Fibroblast of peridontal ligament (primary cell): ENCODE results near the gene DOCK3.

Experiments used
- DNase-seq: peaks from one replicate; pipeline ENCODE4 v3.0.0-alpha.2; 2010; ENCODE audit errors: extremely low read depth

Gene DOCK3

GRCh38 chr3:50674349-50675178 is at the start of gene DOCK3:
TSS of gene DOCK3 (plus strand) at chr3:50674927. CDS start at chr3:50675264, 337 bp downstream.
- DNase-seq = peak; percentile 19

DNA sequence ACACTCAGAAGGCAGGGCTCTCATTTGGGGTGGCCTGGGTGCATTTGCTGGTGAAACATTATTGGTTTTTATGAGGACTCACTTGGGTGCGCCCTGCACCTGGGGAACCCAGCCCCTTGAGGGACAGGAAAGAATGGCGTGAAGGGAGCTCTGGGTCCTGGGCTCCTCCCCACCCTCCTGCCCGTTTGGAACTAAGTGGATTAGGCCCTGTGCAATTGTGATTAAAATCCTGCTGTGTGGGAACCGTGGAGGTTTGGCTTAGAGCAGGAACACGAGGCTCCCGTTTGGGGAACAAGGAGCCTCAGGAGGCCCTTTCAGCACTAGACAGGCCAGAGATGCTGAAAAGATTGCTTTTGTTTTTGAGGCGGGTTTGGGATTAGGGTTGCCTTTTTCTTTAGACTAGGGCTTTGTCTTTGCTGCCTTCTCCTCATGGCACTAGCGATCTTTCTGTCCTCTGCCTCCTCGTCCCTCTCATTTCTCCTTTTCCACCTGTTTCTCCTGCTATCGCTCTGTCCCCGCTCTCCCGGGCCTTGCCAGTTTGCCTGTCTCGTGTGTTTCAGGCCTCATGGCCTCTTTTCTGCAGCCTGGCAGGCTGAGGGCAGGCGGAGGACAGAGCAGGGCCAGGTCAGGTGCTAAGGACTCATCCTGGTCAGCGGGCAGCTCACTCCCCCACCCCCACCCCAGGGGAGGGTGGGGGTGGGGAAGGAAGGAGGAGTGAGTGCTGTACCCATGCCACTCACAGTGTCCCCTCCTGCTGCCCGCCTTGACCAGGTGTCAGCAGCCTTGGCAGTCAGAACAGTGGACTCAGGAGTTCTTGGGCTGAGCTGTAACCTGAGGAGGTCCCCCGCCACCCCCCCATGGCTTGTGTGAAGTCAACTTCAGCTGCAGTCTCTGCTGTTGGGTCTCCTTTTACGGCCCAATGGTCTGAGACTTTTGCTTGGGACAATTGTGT is 49.2 kb upstream of the DOCK3 start:
- no peak for DNase-seq

DNA sequence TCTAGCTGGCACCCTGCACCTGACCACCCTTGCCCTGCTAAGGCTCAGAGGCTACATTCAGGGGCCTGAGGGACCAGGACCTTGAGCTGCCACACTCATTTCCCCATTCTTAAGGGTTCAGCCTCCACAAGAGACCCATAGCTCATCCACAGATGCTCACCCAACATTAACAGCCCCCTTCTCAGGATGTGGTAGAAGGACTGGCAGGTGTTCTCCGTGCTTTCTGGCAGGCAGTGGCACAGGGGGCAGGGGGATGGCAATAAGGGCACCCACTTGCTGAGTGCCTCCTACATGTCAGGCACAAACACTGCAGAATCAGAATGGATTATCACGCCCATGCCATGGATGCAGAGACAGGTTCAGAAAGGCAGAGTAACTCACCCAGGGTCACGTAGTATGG is 48.3 kb upstream of the DOCK3 start:
- DNase-seq = no peak

DNA sequence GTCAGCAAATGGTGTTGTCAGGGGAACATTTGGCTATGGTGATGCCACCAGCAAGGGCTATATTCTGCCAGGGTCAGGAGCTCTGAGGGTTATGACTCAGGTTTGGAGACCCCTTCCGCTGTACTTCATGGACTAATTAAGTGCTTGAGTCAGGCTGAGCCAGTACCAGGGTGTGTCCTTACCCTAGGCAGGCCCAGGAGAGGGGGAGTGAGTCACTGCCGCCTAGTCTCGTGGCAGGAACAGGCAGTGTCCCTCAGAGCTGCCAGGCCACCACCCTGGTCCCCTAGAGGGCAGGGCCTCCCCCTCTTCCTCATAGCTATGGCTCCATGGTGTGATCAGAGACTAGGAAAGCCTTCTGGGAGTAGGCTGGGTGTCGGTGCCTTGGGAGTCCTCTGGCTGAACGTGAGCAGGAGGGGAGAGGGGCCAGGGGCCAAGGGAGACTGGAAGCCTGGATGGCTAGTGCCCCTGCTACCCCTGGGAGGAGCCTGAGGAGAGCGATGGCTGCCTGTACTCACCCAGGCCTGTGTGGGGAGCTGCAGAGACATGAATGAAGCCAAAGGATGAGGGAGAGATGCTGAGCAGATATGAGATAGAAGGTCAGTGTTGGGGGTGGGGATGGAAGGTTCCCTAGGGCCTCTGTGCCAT is 47.2 kb upstream of the DOCK3 start:
- DNase-seq = peak; percentile 56

DNA sequence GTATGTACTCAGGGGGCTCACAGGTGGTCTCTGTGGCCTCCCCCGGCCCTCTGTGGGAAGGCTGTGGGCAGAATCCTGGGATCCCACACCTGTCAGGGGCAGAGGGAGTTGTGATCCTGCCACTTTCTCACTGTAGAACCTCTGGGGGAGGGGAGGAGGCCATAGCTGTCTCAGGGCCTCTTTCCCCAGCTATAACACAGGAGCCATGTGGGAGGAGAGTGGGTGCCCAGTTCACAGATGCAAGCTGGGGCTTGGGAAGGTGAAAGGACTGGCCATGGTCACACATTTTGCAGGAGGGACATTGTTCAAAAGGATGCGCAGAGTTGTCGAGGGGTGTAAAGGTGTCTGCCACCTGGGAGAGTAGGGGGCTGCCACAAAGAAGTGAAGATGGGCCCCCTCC is 46.1 kb upstream of the DOCK3 start:
- DNase-seq = no peak

DNA sequence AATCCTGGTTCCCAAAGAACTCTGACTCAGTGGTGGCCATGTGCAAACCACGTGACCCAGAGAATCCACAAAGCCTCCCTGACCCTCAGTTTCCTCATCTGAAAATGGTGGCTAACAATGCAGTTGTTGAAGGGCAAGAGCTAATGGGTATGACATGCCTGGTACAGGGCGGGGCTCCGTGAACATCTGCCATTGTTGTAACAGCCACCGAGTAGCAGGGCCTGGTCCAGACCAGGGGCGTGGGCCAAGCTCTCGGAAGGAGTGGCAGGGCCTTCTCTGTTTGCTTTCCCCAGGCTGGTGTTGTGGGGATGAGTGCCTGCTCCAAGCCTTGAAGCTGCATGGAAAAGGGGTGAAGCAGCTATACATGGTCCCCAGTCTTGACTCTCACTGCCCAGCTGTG is 44.3 kb upstream of the DOCK3 start:
- DNase-seq = no peak

GRCh38 chr3:50630877-50631276 is 43.9 kb upstream of the DOCK3 start:
- no peak for DNase-seq

GRCh38 chr3:50632450-50632849 is 42.3 kb upstream of the DOCK3 start:
- no peak for DNase-seq

DNA sequence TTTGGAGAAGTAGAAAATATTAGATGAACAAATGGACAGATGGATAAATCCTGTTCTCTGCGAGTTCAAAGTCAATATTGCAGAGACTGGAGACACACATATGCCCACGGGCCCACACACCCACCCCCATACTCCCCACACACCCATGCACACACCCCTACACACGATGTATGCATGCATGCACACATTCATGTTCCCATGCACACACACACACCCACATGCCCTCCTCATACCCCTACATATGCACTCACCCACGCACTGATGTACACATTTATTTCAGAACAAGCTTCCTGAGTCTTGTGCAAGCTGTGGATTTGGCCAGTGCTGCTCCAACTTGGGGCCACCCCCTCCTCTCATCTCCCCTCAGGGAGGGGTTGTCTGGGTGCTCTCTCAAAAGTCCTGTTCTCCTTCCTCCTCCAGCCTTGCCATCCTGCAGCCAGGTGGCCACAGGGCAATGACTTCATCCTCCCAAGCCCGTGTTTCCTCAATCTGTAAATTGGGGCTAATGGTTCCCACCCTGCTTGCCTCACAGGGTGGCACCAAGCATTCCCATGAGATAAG is 41.4 kb upstream of the DOCK3 start:
- no peak for DNase-seq

DNA sequence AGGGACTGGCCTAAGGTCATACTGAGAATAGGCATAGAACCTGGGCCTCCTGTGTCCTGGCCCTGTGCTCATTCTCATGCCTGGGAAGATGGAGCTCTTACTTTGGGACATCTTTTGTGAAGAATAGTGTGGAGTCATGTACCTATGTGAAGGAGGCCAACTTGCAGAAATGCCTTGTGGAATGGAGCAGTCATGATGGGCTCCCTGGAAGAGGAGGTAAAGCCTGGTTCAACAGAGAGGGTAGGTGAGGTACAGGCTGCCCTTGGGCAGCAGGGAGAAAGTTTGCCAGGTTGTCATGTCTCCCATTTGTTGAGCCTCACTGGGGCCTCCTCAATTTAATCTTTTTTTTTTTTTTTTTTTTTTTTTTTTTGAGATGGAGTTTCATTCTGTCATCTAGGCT is 39.7 kb upstream of the DOCK3 start:
- DNase-seq = no peak

DNA sequence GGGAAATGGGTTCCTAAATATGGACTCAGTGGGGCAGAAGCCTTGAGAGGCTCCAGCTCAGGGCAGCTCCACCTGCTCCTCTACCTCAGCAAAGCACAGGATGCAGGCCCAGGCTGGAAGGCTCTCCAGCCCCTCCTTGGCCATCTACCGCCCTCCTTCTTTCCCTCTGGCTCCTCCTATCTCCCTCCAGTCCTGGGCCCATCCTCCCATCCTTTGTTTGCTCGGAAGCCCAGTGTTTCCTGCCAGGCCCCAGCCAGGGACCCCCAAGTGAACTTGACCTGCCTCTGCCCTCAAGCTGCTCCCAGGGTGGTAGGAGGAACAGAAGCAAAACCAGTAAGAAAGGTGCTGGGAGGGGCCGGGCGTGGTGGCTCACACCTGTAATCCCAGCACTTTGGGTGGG is 37.7 kb upstream of the DOCK3 start:
- DNase-seq = no peak

DNA sequence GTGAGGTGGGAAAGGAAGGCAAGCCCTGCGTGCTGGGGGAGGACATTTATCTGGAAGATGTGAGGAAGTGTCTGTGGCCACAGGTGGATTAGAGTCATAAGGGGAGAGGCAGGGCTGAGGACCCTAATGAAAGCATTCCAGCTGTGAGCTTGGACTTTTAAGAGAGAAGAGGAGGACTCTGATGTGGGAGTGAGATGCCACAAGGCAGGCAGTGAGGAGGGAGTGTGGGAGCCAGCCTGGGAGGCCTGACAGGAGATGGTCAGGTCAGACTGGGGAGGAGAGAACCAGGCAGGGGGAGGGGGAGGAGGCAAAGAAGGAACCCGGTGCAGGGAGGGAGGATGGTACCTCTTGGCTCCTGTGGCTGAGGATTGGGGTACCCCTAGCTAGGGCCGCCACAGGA is 36.8 kb upstream of the DOCK3 start:
- no peak for DNase-seq

DNA sequence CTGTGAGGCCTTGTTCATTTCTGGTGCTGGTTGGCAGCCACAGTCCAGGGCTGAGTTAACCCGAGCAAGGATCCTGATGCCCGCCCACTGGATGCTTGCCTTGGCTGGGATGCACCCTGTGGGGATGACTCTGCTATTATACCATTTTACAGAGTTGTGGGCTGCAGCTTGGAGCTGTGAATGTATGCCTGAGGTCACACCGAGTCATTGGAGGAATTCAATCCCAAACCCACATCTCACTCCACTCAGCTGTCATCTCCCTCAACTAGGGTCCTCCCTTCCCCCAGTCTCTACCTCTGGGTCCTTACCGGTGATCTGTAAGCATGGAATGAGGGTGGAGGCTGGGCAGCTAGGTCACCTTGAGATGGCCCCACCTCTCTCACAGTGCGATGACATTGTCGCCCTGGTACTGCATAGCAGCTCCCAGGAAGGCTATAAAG is 35.7 kb upstream of the DOCK3 start:
- DNase-seq = peak; percentile 76

GRCh38 chr3:50642382-50642781 is 32.3 kb upstream of the DOCK3 start:
- no peak for DNase-seq

GRCh38 chr3:50644561-50644960 is 30.2 kb upstream of the DOCK3 start:
- DNase-seq = no peak

- DNase-seq = no peak
Observed at GRCh38 chr3:50645378-50645777, 29.3 kb upstream of the DOCK3 start.

GRCh38 chr3:50648313-50648712 is 26.4 kb upstream of the DOCK3 start:
- no peak for DNase-seq

DNA sequence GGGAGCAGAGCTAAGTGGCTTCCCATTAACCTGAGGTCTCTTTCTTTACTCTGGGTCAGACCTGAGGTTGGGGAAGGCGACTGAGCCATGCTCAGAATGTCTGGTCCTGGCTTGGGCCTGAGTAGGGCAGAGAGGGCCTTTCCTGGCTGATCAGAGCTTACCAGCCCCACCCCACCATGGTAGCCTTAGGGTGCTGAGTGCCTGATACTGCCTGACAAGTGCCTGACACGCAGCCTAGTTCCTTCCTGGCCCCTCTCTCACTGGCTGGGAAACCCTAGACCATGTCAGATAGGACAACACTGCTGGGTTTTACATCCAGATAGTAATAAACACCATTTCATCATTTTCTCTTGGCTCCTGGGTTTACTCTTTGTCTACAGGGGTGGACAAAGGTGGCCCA is 25.8 kb upstream of the DOCK3 start:
- no peak for DNase-seq

DNA sequence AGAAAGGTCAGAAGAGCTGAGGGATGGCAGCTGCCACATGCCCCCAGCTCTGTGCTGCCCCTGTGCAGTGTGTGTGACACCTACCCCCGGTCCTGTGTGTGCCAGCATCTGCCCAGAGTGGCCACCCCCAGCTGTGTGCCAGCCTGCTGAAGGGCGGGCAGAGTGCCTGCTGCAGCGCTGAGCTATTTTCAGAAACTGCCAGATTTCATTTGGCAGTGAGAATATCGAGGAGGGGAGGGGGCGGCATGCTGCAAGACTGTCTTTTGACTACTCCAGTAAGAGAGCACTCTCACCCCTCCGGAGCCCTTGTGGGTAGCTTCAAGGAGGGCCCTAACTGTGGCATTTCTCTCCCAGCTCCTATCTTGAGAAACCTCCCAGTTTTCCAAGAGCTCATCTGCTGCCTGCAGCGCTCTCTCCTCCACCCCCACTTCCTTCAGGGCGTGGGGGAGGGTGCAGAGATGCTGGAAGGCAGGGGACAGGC is 25.2 kb upstream of the DOCK3 start:
- no peak for DNase-seq

DNA sequence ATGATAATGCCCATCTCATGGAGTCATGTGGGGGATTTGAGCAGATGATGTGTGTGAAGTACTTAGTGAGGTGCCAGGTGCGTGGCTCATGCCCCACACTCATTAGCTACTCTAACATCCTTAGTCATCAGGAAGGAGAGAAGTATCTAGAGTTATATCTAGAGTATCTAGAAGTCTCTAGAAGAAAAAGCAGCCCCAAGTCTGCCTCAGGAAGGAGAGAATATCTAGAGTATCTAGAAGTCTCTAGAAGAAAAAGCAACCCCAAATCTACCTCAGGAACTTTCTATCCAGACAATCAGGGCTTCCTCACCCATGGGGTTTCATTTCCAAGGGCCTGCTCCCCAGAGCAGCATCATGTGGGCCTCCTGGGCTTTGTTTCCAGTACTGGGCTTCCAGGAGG is 24.7 kb upstream of the DOCK3 start:
- DNase-seq = no peak

DNA sequence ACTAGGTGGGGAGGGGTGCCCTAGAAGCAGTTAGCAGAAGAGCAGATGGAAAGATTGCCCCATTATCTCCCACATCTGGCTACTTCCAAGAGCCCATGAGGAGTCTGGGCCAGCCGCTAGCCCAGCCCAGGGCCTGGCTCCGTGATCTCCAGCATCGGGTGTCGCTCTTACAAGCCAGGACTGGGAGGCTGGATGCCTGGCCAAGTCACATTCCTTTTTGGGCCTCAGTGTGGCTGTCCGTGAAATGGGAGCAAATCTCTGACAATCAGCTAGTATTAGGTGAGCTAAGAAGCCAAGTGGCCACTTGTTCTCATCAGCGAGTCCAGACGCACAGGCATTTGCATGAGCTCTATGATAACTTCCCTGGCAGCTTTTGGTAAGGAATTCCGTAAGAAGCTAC is 23.3 kb upstream of the DOCK3 start:
- DNase-seq = no peak
